HCT116 (cell line): Measurements from ENCODE around the gene GSPT1. TPM values are rescaled to one million over a fixed set of nuclear protein-coding genes. Genes with fewer than 3 reads are reported as not detected.

Experiments
- ATAC-seq: fragments of 200-7000 bp; cut with Tn5 transposase; 2 replicates; pipeline ENCODE4 v1.9.1; 2020; ENCODE audit warnings: mild to moderate bottlenecking, moderate library complexity
- BruUV-seq: library from RNA; stranded (reverse); fragments of 400-500 nt; replicated peaks from 2 replicates; lab custom pipeline; 2021; lab: Mats Ljungman, UMichigan
- CTCF ChIA-PET: fragments of 300-600 bp; sonication (Branson Sonifier 250); formaldehyde crosslinking; loops from one replicate; lab custom pipeline; 2021; ENCODE audit warnings: antibody characterized with exemption; lab: Charles Lee
- POLR2A ChIA-PET: fragments of 300-600, 350-600 bp; sonication (Branson Sonifier 250); formaldehyde crosslinking; loops from one replicate; lab custom pipeline; 2021; ENCODE audit warnings: antibody characterized with exemption; lab: Charles Lee
- RAD21 ChIA-PET, 2 experiments: fragments of 300-600 bp; sonication (Branson Sonifier 250); formaldehyde crosslinking; loops; one replicate each; lab custom pipeline; 2023; ENCODE audit warnings: low total read pairs in 2 of 2; ENCODE audit not compliant: uncharacterized antibody in 2 of 2, unreplicated experiment in 2 of 2, low non-redundant PET in 1 of 2; lab: Charles Lee
- DNase-seq: peaks from one replicate; pipeline ENCODE4 v3.0.0-alpha.2; 2010; ENCODE audit warnings: low read depth, low spot score
- H2AFZ ChIP-seq: fragments of 200-600 bp; shearing (Covaris generic), sonication (generic); 2 replicates; pipeline ENCODE4 v1.6.1; 2017; ENCODE audit warnings: low read depth, mixed run types, mixed read lengths, antibody characterized with exemption, low read length; ENCODE audit not compliant: poor library complexity, severe bottlenecking
- H3K27ac ChIP-seq: 2 replicates; pipeline ENCODE4 v1.5.1; 2012; ENCODE audit warnings: low read depth, low read length
- H3K27me3 ChIP-seq: fragments of 200-600 bp; sonication (generic); 2 replicates; pipeline ENCODE4 v1.6.1; 2016; ENCODE audit warnings: mixed run types, low read length, mixed read lengths; ENCODE audit not compliant: insufficient read depth
- H3K36me3 ChIP-seq, 2 experiments: fragments of 200-500 bp in 1 of 2; fragments of 200-600 bp in 1 of 2; sonication (Bioruptor generic) in 1 of 2; sonication (generic) in 1 of 2; 2 replicates each; pipeline versions ENCODE4 v1.5.1 to v1.6.1; 2014 to 2016; ENCODE audit warnings: low read length in 2 of 2, inconsistent platforms in 1 of 2, mixed read lengths in 1 of 2, mixed run types in 1 of 2; ENCODE audit not compliant: insufficient read depth in 2 of 2, control insufficient read depth in 1 of 2
- H3K4me1 ChIP-seq, 2 experiments: fragments of 200-600 bp in 1 of 2; sonication (generic) in 1 of 2; 2 replicates each; pipeline versions ENCODE4 v1.5.1 to v1.6.1; 2012 to 2017; ENCODE audit warnings: low read length in 2 of 2, inconsistent platforms in 1 of 2, mild to moderate bottlenecking in 1 of 2, mixed read lengths in 1 of 2, mixed run types in 1 of 2, moderate library complexity in 1 of 2; ENCODE audit not compliant: insufficient read depth in 2 of 2, control insufficient read depth in 1 of 2
- H3K4me2 ChIP-seq: fragments of 200-600 bp; sonication (generic); 2 replicates; pipeline ENCODE4 v1.6.1; 2017; ENCODE audit warnings: mixed run types, low read length, mixed read lengths
- H3K4me3 ChIP-seq, 2 experiments: fragments of 200-600 bp in 1 of 2; sonication (generic) in 1 of 2; replicated peaks in 1 of 2; 2 replicates each; pipeline ENCODE4 v1.5.1; 2011 to 2016; ENCODE audit warnings: low read length in 2 of 2, control low read depth in 1 of 2, low read depth in 1 of 2, mild to moderate bottlenecking in 1 of 2, mixed read lengths in 1 of 2, mixed run types in 1 of 2
- H3K79me2 ChIP-seq: fragments of 200-600 bp; sonication (generic); 2 replicates; pipeline ENCODE4 v1.6.1; 2017; ENCODE audit warnings: mild to moderate bottlenecking, mixed run types, low read length, moderate library complexity, mixed read lengths; ENCODE audit not compliant: insufficient read depth
- H3K9ac ChIP-seq: fragments of 200-600 bp; sonication (generic); 2 replicates; pipeline ENCODE4 v1.6.1; 2016; ENCODE audit warnings: low read length, mixed read lengths
- H3K9me2 ChIP-seq: fragments of 200-600 bp; sonication (generic), shearing (Covaris generic); 2 replicates; pipeline ENCODE4 v1.6.1; 2017; ENCODE audit warnings: mixed run types, mild to moderate bottlenecking, moderate library complexity; ENCODE audit not compliant: insufficient read depth
- H3K9me3 ChIP-seq, 2 experiments: fragments of 200-500 bp in 1 of 2; fragments of 200-600 bp in 1 of 2; sonication (Bioruptor generic) in 1 of 2; sonication (generic) in 1 of 2; 2 replicates each; pipeline ENCODE4 v1.6.1; 2014 to 2017; ENCODE audit warnings: low read length in 2 of 2, mixed read lengths in 2 of 2, inconsistent platforms in 1 of 2, low read depth in 1 of 2, mild to moderate bottlenecking in 1 of 2, mixed run types in 1 of 2, moderate library complexity in 1 of 2; ENCODE audit not compliant: control insufficient read depth in 1 of 2, insufficient read depth in 1 of 2
- H4K20me1 ChIP-seq: fragments of 200-600 bp; sonication (generic), shearing (Covaris generic); 2 replicates; pipeline ENCODE4 v1.6.1; 2017; ENCODE audit warnings: mixed run types, mild to moderate bottlenecking, moderate library complexity; ENCODE audit not compliant: insufficient read depth
- CEBPB ChIP-seq: IDR thresholded peaks from 2 replicates; pipeline ENCODE4 v1.6.1; 2012; ENCODE audit warnings: low read depth
- EGR1 ChIP-seq: IDR thresholded peaks from 2 replicates; pipeline ENCODE4 v1.6.1; 2012; ENCODE audit warnings: low read depth
- FOSL1 ChIP-seq: IDR thresholded peaks from 2 replicates; pipeline ENCODE4 v1.6.1; 2012; ENCODE audit warnings: low read depth
- JUND ChIP-seq: IDR thresholded peaks from 2 replicates; pipeline ENCODE4 v1.6.1; 2012
- POLR2AphosphoS5 ChIP-seq: IDR thresholded peaks from 2 replicates; pipeline ENCODE4 v1.6.1; 2011; ENCODE audit warnings: mild to moderate bottlenecking, low read depth, low read length, moderate library complexity
- SIN3A ChIP-seq: IDR thresholded peaks from 2 replicates; pipeline ENCODE4 v1.6.1; 2012; ENCODE audit warnings: low read depth
- SP1 ChIP-seq: IDR thresholded peaks from 2 replicates; pipeline ENCODE4 v1.6.1; 2012; ENCODE audit warnings: low read depth
- YY1 ChIP-seq: IDR thresholded peaks from 2 replicates; pipeline ENCODE4 v1.6.1; 2011; ENCODE audit warnings: low read length, low read depth, moderate library complexity, mild to moderate bottlenecking; ENCODE audit not compliant: insufficient replicate concordance; ENCODE audit errors: extremely low read depth
- ZFX ChIP-seq: fragments of 450-650 bp; IDR thresholded peaks from 2 replicates; pipeline ENCODE4 v1.6.1; 2017
- ZNF274 ChIP-seq: fragments of 200-500 bp; sonication (Bioruptor generic); IDR thresholded peaks from 2 replicates; pipeline ENCODE4 v1.6.1; 2014; ENCODE audit warnings: mild to moderate bottlenecking, low read depth, low read length, inconsistent platforms
- intact Hi-C: fragments of 100-400 bp; cut with micrococcal nuclease; formaldehyde crosslinking; loops from 2 replicates; pipeline ENCODE4 v1.10.0; 2022
- total RNA-seq: library from RNA; stranded (reverse); gene quantifications from one replicate; pipeline ENCODE4 v1.2.1, GENCODE V29; 2021; ENCODE audit not compliant: unreplicated experiment
- TF ChIP-seq, protein P1 (sequence below): IDR thresholded peaks from 2 replicates; pipeline ENCODE4 v1.6.1; 2012
- TF ChIP-seq, protein P2 (sequence below): IDR thresholded peaks from 2 replicates; pipeline ENCODE4 v1.6.1; 2012
- TF ChIP-seq, protein P3 (sequence below): IDR thresholded peaks from 2 replicates; pipeline ENCODE4 v1.6.1; 2012; ENCODE audit warnings: low read depth

Gene GSPT1
- total RNA-seq, 1 experiment from 2014 or later = 148 TPM

DNA sequence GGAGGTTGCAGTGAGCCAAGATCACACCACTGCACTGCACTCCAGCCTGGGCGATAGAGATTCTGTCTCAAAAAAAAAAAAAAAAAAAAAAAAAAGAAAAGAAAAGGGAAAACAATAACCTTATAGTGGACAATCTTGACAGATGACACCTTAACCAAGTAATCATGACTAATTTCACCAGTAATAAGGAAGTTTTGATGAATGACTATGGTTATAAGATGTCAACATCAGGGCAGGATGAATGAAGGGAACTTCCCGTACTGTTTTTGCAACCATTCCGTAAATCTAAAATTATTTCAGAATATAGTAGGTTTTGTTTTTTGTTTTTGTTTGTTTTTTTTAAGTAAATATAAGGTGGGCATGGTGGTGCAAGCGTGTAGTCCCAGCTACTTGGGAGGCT is 23.0 kb downstream of the GSPT1 start:
- Histone ChIP-seq H2AFZ (no peak overlapping the region), H3K4me2 (no peak overlapping the region), H3K4me3 (no peak overlapping the region), H3K27ac (no peak overlapping the region), H4K20me1 (peaks cover 3% of the 10 kb centered on the region; the same call in 1 of the 2 replicates), H3K4me1 (no peaks in the 10 kb centered on the region), H3K27me3 (no peaks in the 10 kb centered on the region), H3K9ac (no peak overlapping the region), H3K36me3 (peaks cover 27 to 52% of the 10 kb centered on the region in 2 experiments), H3K9me3 (no peaks in the 10 kb centered on the region), H3K9me2 (no peaks in the 10 kb centered on the region), H3K79me2 (peaks cover 51% of the 10 kb centered on the region)
- no peak for DNase-seq
- TF ChIP-seq JUND = no peak
- TF ChIP-seq, protein P1, sequence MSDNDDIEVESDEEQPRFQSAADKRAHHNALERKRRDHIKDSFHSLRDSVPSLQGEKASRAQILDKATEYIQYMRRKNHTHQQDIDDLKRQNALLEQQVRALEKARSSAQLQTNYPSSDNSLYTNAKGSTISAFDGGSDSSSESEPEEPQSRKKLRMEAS = no peak
- TF ChIP-seq YY1 = no peak
- TF ChIP-seq SP1 = no peak
- no peak for TF ChIP-seq FOSL1
- TF ChIP-seq ZFX = no peak
- TF ChIP-seq, protein P2, sequence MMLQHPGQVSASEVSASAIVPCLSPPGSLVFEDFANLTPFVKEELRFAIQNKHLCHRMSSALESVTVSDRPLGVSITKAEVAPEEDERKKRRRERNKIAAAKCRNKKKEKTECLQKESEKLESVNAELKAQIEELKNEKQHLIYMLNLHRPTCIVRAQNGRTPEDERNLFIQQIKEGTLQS = no peak
- no peak for TF ChIP-seq EGR1
- TF ChIP-seq CEBPB = no peak
- no peak for TF ChIP-seq ZNF274
- no peak for TF ChIP-seq POLR2AphosphoS5
- no peak for TF ChIP-seq SIN3A
- TF ChIP-seq, protein P3, sequence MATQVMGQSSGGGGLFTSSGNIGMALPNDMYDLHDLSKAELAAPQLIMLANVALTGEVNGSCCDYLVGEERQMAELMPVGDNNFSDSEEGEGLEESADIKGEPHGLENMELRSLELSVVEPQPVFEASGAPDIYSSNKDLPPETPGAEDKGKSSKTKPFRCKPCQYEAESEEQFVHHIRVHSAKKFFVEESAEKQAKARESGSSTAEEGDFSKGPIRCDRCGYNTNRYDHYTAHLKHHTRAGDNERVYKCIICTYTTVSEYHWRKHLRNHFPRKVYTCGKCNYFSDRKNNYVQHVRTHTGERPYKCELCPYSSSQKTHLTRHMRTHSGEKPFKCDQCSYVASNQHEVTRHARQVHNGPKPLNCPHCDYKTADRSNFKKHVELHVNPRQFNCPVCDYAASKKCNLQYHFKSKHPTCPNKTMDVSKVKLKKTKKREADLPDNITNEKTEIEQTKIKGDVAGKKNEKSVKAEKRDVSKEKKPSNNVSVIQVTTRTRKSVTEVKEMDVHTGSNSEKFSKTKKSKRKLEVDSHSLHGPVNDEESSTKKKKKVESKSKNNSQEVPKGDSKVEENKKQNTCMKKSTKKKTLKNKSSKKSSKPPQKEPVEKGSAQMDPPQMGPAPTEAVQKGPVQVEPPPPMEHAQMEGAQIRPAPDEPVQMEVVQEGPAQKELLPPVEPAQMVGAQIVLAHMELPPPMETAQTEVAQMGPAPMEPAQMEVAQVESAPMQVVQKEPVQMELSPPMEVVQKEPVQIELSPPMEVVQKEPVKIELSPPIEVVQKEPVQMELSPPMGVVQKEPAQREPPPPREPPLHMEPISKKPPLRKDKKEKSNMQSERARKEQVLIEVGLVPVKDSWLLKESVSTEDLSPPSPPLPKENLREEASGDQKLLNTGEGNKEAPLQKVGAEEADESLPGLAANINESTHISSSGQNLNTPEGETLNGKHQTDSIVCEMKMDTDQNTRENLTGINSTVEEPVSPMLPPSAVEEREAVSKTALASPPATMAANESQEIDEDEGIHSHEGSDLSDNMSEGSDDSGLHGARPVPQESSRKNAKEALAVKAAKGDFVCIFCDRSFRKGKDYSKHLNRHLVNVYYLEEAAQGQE = no peak
- RAD21 ChIA-PET = no interaction called here
- POLR2A ChIA-PET = no interaction called here
- ATAC-seq = no peak
- CTCF ChIA-PET = no interaction called here
- intact Hi-C loops = loop anchor here (1.0 kb wide), 1 partner anchor 26 kb away; no protein-coding TSS in a partner anchor
- no TSS peak for BruUV-seq
